Measurements from ENCODE around the gene ADGRB2.

Gene ADGRB2

DNA sequence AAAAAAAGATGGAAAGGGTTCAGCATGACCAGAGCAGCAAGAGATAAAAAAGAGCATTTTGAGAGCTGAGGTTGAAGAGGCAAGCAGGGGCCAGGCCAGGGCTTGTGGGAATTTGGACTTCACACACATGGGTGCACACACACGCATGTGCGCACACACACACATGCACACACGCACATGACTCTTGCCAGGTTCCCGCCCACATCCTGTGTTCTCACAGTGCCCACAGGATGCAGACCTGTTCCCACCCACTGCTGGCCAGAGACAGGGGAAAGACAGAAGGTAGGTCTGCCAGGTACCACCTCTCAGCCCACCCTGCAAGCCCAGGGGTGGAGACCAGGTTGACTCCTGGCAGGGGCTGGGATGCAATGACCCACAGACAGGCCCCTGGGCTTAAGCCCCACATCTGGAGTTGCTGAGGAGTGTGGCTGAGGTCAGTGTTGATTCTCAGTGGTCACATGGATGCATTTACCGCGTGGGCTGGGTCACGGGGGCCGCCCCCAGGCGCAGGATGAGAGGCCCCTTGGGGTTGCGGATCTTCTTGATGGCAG is 64.7 kb downstream of the ADGRB2 start:
- DNase-seq = peak; percentile 10

DNA sequence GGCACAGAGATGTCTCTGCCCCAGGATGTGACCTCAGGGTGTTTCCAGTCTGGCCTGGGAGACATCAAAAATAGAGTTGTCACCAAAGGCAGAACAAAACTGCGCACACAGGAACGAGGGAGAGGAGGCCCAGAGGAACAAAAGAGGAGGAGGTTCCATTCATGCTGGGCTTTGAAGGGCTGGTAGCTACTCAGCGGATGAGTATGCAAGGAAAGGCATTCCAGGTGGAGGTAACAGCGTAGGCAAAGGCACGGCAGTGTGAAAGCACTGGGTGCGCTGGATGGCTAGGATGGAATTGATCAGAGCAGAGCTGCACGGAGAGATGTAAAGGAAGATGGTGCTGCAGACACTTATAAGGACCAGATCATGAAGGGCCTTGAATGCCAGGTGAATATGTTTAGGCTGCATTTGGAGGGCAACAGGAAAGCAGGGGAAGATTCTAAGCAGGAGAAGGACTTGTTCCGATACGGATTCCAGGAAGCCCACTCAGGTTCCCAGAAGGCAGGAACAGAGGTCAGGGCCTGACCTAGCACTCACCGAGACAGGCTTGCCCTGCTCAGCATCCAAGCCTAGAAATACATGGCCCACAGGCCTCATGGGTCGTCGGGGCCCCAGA is 66.7 kb downstream of the ADGRB2 start:
- no peak for DNase-seq

DNA sequence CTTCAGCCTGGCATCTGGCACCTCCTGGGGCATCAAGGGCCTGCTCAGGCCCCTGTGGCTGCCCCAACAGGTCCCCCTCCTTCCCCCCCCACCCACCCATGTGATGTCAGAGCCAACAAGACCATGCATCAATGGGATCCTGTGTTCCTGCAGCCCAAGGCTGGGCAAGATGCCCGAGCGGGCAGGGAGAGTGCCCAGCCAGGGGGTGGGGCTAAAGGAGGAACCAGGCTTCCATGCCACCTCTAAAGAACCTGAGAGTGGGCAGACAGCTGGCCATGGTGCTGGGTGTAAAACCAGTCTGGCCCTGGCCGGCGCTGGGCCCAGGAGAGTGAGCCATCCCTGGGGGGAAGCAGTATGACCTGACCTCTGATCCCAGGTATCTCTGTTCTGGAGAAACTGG is 67.9 kb downstream of the ADGRB2 start:
- DNase-seq = no peak

DNA sequence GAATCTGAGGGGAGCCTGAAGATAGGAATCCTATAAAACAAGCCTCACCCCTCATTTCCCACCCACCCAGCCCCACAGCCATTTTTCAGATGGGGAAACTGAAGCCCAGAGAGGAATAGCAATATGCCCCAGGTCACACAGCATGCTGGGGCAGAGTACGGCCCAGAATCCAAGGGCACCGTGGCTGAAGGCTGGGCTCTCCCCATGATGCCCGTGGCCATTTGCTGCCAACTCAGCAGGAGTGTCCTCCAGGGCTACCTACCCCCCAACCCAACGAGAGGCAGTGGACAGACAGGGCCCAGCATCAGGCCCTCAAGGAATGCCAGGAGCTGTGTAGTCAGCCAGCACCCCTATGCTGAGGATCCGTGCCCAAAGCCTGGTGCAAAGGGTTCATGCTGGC is 68.8 kb downstream of the ADGRB2 start:
- no peak for DNase-seq

DNA sequence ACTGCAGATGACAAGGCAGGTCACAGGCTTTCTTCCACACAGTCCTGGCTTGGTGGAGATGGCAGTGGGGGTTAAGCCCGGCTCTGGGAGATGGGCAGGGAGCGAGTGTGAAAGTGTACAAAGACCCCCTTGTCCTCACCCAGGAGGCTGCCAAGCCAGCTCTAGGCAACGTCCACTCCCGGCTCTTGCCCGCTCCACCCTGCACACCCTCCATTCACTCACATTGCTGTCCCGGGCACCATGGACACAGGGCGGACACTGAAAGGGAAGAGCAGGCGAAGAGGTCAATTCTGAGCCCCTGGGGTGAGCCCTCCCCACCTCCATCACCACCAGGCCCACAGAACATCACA is 69.2 kb downstream of the ADGRB2 start:
- no peak for DNase-seq

DNA sequence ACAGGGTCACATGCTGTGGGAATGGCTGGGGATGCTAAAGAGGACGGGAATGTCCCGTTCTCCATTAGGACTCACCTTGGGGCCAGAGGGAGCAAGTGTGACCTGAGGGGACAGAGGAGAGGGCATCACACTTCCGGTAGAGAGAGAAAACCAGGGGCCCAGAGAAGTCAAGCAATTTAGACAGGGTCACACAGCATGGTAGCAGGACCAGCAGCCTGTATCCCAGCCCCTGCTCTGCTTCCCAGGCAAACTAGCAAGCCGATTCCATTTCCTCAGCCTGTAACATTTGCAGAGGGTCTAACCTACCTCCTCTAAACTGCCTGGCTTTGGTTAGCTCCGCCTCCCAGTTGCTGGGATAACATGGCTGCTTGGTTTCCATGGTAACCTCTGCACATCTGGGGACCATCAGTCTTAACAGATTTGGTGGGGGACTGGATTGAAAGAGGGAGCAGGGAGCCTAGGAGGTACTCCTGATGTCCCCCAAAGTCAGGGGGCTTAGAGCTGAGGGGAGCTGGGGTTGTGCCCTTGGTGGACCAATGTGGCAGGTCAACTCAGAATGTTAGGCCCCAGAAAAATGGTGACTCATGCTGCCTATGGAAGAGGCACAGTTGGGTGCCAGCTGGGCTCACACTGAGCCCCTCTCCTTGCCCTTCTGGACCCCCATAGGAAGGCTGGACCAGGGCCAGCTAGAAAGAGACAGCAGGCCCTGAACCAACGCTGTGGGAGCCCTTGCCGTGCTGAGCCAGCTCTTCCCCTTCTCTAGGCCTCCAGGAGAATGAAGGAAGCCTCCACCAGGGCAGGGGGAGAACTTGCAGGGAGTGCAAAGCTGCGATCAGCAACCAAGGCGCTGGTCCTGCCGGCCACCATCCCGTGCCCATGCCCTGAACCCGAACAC is 69.8 kb downstream of the ADGRB2 start:
- no peak for DNase-seq

DNA sequence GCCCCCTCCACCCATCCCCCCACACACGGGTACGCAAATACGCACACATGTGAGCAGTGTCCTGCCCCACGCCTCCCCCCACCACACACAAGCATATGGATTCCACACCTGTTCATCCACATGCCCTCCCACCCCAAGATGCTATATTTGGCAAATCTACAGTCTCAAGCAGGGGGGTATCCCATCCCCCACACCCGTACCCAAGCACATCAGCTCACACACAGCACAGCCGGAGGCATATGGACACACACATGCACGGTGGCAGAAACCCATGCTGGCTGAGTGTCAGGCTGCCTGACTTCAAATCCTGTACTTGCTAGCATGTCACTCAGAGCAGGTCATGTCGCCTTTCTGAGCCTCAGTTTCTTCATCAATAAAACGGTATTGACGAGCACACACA is 70.9 kb downstream of the ADGRB2 start:
- DNase-seq = no peak

DNA sequence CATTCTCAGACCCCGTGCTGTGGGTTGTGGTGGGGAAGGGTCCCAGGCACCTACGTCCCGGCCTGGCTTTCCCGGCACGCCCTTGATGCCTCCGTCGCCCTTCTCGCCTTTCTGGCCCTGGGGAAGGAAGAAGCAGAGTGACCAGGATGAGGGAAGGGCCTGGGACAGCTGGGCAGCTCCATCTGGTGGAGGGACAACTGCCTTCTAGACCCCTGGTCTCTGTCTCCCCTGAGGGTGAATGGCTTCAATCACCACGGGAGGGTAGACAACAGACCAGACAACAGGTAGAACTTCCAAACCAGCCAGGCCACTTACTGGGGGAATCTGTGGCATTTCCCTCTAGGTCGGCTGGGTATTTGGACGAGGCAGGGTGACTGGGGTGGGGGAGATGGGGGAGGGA is 72.2 kb downstream of the ADGRB2 start:
- DNase-seq = no peak

DNA sequence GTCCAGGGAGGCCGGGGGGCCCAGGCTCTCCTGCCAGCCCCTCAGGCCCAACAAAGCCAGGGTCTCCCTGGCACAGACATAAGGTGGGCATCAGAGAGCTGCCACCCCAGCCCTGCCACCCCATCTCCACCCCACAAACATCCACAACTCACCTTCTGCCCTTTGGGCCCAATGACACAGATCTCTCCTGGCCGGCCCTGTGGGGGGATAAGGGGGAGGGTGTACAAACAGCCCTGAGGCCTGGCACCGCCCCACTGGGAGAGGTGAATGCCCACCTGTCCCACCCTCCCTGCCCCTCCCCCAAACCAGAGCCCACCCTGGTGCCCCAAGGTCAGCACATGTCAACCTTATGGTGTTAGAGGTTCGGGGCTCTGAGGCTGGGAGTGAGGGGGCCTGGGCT is 72.7 kb downstream of the ADGRB2 start:
- DNase-seq = no peak

DNA sequence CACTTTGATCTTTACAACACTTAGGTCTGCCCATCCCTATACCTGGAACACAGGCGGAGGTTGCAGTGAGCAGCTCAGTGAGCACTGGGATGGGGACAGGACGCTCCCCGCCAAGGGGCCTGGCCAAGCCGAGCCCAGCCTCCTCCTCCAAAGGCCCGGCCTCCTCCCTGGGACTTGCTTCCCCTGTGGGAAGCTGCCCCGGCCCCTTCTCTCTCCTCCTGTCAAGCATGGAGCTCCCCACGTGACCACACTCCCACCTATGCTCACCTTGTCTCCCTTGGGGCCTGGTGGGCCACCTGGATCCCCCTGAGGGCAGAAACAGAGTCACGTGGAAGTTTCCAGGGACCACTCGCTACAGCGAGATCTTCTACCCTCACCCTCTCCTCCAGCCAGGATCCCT is 73.2 kb downstream of the ADGRB2 start:
- DNase-seq = no peak

DNA sequence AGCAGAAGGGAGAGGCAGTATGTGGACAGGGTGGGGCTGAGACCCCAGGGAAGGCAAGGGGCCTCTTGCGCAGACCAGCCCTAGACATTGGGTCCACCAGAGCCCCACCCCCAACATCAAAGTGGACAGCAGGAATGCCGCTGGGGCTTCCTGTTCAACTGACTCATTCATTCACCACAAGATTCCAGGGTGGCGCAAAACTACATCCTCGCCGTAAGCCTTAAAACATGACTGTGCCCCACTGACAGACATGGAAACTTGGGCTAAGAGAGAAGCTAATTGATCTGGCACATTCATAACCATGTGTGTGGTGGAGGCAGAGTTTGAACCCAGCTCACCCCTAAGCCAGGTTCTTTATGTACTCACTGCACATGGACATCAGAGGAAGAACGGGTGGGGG is 74.3 kb downstream of the ADGRB2 start:
- no peak for DNase-seq

DNA sequence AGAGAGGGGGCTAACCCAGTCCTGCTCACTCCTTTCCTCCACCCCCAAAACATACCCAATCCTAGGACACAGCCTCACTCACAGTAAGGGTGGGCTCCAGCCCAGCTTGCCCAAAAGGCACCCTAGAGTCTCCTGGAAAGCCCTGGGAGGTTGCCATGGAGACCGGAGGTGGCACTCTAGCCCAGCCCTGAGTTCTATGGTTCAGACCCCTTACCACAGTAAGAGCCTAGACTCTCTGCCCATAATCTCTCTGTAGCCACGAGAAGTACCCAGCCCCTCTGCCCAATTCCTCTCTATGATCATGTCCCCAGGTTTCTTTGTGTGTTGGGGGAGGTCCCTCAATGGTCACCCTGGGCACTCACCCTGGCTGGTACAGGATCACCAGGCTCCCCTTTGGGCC is 74.8 kb downstream of the ADGRB2 start:
- DNase-seq = no peak

DNA sequence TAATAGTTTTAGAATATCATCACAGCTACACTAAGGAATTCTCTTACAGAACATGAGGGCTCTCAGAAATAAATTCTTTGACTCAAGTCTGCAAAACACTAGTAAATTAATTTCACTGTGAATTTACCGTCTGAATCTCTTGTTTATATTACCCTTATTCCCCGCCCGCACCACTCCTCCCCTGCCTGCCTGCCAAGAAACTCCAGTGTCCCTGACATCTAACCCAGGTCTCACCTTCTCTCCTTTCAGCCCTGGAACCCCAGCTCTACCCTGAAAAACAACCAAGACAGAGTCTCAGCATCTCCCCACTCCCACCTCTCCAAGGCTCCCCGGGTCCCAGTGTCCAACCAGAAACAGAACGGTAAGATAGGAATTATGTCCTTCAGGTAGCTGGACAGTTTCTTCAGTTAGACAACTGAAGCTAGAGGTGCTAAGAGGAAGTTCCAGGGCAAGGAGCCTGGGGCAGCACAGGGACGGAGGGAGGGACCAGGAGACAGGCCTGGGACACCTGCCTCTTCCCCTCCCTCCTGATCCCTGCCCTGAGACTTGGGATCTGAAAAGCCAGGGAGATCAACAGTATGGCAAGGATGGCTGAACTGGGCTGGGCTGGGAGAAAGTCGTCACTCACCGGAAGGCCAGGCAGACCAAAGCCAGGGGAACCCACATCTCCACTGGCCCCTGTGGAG is 75.8 kb downstream of the ADGRB2 start:
- no peak for DNase-seq

DNA sequence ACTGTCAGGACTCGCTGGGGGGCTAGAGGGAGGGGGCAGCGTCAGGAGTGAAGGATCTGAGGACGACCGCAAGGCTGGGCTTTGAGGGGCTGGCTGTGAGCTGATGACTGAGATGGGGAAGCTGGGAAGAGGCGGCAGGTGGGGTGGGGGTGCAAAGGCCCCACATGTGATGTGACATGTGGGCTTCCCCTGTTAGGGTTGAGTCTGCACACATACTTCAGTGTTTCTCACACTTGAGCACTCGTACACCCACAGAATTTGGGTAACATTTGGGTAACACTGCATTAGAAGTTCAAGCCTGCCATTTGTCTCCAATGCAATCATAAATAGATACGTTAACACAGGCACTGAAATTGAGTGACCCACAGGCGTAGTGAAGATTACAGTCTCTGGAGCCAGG is 76.5 kb downstream of the ADGRB2 start:
- no peak for DNase-seq

DNA sequence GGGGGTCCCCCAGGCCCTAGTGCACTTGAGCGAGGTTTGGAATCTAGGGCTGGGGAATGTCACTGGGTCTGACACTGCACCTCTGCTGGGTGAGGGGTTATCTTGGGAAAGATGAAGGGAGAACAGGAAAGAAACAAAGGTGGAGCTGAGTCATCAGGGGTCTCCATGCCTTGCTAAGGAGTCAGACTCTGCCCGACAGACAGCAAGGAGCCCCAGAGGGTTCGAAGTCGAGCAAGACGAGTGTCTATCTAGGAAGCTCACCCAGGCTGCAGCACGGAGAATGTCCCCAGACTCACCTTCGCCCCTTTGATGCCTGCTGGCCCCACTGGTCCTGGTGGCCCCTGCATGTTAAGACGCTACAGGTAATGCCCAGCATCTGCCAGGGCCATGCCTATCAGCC is 78.3 kb downstream of the ADGRB2 start:
- no peak for DNase-seq

DNA sequence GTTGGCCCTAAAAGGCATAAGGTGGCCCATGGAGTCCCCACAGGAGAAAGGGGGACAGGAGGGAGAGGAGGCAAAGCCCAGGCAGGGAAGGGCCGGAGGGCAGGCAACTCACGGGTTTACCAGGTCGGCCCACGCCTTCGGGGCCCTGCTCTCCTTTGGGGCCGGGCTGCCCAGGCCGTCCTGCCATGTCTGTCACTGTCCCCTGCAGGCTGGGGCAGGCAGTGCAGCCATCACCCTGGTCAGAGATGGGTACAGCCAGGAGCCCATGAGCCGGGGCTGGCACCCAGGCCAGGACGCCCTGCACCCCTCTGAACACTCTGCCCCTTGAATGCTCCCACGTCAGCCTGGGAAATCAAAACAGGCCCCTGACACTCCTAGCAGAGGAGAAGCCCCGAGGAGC is 80.1 kb downstream of the ADGRB2 start:
- DNase-seq = no peak

DNA sequence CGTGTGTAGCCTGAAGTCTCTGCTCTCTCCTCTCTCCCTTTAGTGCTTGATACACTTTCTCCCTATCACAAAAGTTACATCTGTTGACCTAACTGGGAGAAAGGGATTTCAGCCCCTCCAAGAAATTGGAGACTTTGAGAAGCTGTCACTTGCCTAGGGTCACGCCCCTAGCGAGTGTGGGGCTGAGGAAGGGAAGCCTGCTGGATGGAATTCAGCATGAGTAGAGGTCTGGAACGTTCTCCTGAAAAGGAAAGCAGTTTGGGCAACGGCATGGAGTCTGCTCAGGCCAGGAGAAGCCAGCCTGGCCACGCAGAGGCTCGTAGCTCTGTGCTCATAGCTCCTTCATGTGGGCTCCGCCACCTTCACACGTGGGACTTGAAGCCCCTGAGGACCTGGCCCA is 82.7 kb downstream of the ADGRB2 start:
- DNase-seq = no peak

DNA sequence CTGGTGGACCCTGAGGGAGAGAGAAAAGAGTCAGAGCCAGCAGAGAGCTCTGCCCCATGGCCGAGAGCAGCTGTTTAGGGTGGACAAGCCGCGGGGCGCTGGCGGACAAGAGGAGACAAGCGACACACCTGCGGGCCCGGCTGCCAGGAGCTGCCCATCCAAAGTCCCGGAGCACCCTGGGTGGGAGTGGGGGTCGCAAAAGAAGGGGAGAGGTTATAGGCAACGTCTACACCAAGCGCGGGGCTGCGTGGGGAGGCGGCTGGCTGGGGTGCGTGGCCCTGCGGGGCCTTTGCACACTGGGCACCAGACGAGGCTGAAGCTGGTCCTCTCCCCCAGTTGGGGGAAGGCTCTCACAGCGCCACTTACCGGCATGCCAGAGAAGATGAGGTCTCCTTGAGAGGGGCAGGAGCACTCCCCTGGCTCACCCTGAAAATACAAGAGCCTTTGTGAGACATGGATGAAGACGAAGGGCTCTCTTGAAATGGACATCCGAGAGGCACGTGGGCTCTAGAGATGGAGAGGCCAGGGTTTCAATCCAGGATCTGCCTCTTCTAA is 84.4 kb downstream of the ADGRB2 start:
- DNase-seq = no peak

DNA sequence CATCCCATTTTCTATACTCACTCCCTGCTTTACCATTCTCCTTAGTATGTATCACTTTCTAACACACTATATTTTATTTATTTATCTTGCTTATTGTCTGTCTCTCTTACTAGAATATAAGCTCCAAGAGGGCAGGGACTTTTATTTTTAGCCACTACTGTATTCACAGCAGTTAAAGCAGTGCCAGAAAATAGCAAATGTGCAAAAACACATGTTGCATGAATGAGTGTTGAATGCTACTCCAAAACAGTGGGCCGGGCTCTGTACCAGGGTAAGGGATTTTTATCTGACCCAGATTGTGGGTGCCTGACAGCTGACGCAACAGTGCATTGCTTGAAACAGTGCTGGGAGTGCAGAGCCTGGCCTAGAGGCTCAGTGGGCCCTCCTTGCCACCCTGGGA is 85.0 kb downstream of the ADGRB2 start:
- no peak for DNase-seq

DNA sequence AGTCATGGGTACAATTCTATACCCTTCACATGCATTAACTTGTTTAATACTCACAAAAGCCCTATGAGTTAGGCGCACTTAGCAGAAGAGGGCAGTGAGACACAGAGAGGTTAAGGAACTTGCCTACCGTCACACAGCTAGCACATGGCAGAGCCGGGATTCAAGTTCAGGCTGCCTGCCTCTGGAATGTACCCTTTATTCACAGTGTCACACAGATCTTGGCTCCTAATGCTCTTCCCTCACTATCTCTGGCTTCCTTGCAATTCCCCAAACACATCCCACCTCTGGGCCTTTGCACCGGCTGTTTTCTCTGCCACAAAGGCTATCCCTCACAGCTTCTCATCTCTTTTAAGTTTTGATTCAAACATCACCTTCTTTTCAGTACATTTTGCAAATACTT is 85.5 kb downstream of the ADGRB2 start:
- DNase-seq = no peak

DNA sequence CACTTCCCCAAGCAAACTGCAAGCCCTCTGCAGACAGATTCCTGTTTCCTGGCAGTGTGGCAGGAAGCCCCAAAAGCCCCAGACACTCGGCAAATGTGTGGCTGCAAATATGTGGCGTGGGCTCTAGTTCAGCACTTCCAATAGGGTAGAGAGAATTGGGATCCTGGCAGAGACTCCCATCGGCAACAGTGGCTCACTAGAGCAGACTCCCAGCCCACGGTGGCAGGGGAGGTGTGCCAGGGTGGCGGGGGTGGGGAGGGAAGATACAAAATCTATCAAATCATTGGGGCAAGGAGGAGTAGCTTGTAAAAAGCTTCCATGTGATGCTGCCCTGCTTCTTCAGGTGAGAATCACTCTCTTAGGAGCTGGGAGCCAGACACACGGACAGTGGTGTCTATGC is 86.2 kb downstream of the ADGRB2 start:
- no peak for DNase-seq

DNA sequence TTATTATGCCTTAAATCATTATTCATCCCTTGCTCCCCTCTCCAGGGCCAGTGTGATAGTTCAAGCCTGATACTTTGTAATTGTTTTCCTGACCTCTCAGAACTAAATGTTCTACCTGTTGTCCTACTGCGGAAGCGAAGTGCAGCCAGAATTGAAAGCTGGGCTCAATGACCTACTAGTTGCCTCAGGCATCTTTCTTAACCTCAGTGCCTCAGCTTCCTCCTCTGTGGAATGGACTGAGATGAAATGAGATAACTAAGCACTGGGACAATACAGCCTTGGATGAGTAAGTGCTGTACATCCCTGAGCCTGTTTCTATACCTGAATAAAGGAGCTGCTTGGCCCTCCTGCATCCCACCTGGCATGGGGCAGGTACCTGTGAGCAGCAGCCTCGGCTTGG is 86.7 kb downstream of the ADGRB2 start:
- DNase-seq = no peak

Measured in stimulated activated CD4-positive, alpha-beta T cell treated with anti-CD3 and anti-CD28 coated beads, Interleukin-1b, Interleukin-23, amount 100 ng/mL, for 48 hours (primary cell).